HL-60 (cell line): ENCODE data around the gene NADSYN1.

Experiments used
- DNase-seq, 2 experiments: peaks; one replicate each; pipeline ENCODE4 v3.0.0-alpha.2; 2010 to 2020; ENCODE audit warnings: low read depth in 1 of 2, low spot score in 1 of 2
- H3K27ac ChIP-seq: fragments of 250-450 bp; sonication (Bioruptor Pico); replicated peaks from 2 replicates; pipeline ENCODE4 v1.5.1; 2020; ENCODE audit warnings: mild to moderate bottlenecking, moderate library complexity
- H3K27me3 ChIP-seq: fragments of 250-450 bp; sonication (Bioruptor Pico); 2 replicates; pipeline ENCODE4 v1.5.1; 2021; ENCODE audit warnings: mild to moderate bottlenecking, moderate library complexity; ENCODE audit not compliant: insufficient read depth, poor library complexity, severe bottlenecking
- H3K4me3 ChIP-seq: replicated peaks from 2 replicates; pipeline ENCODE4 v1.5.1; 2011; ENCODE audit warnings: mild to moderate bottlenecking, control low read depth, low read length; ENCODE audit not compliant: insufficient read depth
- GABPA ChIP-seq: IDR thresholded peaks from 2 replicates; pipeline ENCODE4 v1.6.1; 2012; ENCODE audit warnings: low read depth
- POLR2AphosphoS5 ChIP-seq: IDR thresholded peaks from 2 replicates; pipeline ENCODE4 v1.6.1; 2012; ENCODE audit warnings: low read depth
- SPI1 ChIP-seq: IDR thresholded peaks from 2 replicates; pipeline ENCODE4 v1.6.1; 2012; ENCODE audit warnings: low read depth, mild to moderate bottlenecking, borderline replicate concordance
- TF ChIP-seq, protein P1 (sequence below): IDR thresholded peaks from one replicate; pipeline ENCODE4 v1.5.1; 2011; ENCODE audit warnings: low read length, control low read depth, inconsistent platforms; ENCODE audit not compliant: insufficient read depth
- TF ChIP-seq, protein P2 (sequence below): IDR thresholded peaks from 2 replicates; pipeline ENCODE4 v1.6.1; 2012; ENCODE audit warnings: low read depth; ENCODE audit not compliant: insufficient replicate concordance

NADSYN1 gene

GRCh38 chr11:71466358-71466757 is 13.4 kb downstream of the NADSYN1 start:
- TF ChIP-seq GABPA (no peak), SPI1 (no peak), POLR2AphosphoS5 (no peak)
- TF ChIP-seq, protein P1, sequence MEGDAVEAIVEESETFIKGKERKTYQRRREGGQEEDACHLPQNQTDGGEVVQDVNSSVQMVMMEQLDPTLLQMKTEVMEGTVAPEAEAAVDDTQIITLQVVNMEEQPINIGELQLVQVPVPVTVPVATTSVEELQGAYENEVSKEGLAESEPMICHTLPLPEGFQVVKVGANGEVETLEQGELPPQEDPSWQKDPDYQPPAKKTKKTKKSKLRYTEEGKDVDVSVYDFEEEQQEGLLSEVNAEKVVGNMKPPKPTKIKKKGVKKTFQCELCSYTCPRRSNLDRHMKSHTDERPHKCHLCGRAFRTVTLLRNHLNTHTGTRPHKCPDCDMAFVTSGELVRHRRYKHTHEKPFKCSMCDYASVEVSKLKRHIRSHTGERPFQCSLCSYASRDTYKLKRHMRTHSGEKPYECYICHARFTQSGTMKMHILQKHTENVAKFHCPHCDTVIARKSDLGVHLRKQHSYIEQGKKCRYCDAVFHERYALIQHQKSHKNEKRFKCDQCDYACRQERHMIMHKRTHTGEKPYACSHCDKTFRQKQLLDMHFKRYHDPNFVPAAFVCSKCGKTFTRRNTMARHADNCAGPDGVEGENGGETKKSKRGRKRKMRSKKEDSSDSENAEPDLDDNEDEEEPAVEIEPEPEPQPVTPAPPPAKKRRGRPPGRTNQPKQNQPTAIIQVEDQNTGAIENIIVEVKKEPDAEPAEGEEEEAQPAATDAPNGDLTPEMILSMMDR, result no peak
- TF ChIP-seq, protein P2, sequence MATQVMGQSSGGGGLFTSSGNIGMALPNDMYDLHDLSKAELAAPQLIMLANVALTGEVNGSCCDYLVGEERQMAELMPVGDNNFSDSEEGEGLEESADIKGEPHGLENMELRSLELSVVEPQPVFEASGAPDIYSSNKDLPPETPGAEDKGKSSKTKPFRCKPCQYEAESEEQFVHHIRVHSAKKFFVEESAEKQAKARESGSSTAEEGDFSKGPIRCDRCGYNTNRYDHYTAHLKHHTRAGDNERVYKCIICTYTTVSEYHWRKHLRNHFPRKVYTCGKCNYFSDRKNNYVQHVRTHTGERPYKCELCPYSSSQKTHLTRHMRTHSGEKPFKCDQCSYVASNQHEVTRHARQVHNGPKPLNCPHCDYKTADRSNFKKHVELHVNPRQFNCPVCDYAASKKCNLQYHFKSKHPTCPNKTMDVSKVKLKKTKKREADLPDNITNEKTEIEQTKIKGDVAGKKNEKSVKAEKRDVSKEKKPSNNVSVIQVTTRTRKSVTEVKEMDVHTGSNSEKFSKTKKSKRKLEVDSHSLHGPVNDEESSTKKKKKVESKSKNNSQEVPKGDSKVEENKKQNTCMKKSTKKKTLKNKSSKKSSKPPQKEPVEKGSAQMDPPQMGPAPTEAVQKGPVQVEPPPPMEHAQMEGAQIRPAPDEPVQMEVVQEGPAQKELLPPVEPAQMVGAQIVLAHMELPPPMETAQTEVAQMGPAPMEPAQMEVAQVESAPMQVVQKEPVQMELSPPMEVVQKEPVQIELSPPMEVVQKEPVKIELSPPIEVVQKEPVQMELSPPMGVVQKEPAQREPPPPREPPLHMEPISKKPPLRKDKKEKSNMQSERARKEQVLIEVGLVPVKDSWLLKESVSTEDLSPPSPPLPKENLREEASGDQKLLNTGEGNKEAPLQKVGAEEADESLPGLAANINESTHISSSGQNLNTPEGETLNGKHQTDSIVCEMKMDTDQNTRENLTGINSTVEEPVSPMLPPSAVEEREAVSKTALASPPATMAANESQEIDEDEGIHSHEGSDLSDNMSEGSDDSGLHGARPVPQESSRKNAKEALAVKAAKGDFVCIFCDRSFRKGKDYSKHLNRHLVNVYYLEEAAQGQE, result no peak
- Histone ChIP-seq H3K27me3 (no peaks in the 10 kb centered on the region), H3K4me3 (no peak overlapping the region), H3K27ac (no peak overlapping the region)
- DNase-seq, result no peak

DNA sequence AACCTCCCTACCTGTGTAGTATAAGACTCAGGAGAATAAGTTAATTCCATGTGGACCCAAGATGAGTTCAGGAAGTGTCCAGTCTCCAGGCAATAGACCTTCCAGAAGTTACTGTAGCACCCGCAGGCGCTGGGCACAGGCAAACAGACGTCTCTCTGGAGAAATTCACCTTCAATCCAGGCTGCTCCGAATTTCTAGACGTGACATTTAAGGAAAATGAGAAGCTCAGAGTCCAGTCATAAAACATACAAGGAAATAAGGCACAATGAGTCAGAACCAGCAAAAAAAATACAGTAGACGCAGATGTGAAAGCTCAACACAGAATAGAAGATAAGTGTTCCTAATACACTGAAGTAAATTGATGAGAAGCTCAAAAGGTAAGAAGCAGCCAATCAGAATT is 14.2 kb downstream of the NADSYN1 start:
- H3K27me3 ChIP-seq, result no peaks in the 10 kb centered on the region
- DNase-seq, result no peak
- TF ChIP-seq GABPA (no peak), POLR2AphosphoS5 (no peak), SPI1 (no peak)
- TF ChIP-seq, protein P1, result no peak
- TF ChIP-seq, protein P2, result no peak
- no peak overlapping the region for H3K4me3 ChIP-seq
- no peak overlapping the region for H3K27ac ChIP-seq

GRCh38 chr11:71470946-71471345 is 17.9 kb downstream of the NADSYN1 start:
- Histone ChIP-seq H3K27ac (no peak overlapping the region), H3K4me3 (no peak overlapping the region), H3K27me3 (no peaks in the 10 kb centered on the region)
- TF ChIP-seq, protein P1, result no peak
- TF ChIP-seq SPI1 (no peak), POLR2AphosphoS5 (no peak), GABPA (no peak)
- TF ChIP-seq, protein P2, result no peak
- DNase-seq, result no peak
